Muscle of leg (tissue), 11 donors: Measurements from ENCODE around the gene TRMT2A. TPM values are rescaled to one million over a fixed set of nuclear protein-coding genes. Genes with fewer than 3 reads are reported as not detected.

ENCODE experiments used
- DNase-seq: peaks from one replicate; pipeline ENCODE4 v3.0.0; 2013
- H3K27ac ChIP-seq: one replicate; pipeline ENCODE4 v1.5.1; 2013; ENCODE audit warnings: mild to moderate bottlenecking, low read length, control low read depth
- H3K27me3 ChIP-seq: one replicate; pipeline ENCODE4 v1.6.1; 2013; ENCODE audit warnings: low read length; ENCODE audit not compliant: control insufficient read depth, insufficient read depth
- H3K36me3 ChIP-seq: one replicate; pipeline ENCODE4 v1.6.1; 2013; ENCODE audit warnings: low read length; ENCODE audit not compliant: control insufficient read depth, insufficient read depth
- H3K4me1 ChIP-seq: one replicate; pipeline ENCODE4 v1.6.1; 2013; ENCODE audit warnings: low read length; ENCODE audit not compliant: control insufficient read depth, insufficient read depth
- H3K4me3 ChIP-seq: one replicate; pipeline ENCODE4 v1.5.1; 2013; ENCODE audit warnings: low read length, control low read depth
- H3K9me3 ChIP-seq: replicated peaks from 2 replicates; pipeline ENCODE4 v1.6.1; 2013; ENCODE audit warnings: low read depth, low read length; ENCODE audit not compliant: control insufficient read depth
- WGBS: methylation state at CpG from one replicate; pipeline ENCODE4 v1.1.5; 2013; ENCODE audit warnings: missing lambda C conversion rate; ENCODE audit not compliant: insufficient coverage; 5-methylcytosine and 5-hydroxymethylcytosine counted together
- polyA plus RNA-seq, 8 donors: library from polyadenylated mRNA; unstranded; fragments of 120-200 nt; gene quantifications; one replicate each; pipeline versions ENCODE4 v1.2.1 to v1.2.3, GENCODE V29; 2013; ENCODE audit warnings: inconsistent platforms in 1 of 8, low replicate concordance in 1 of 8; ENCODE audit not compliant: insufficient read length in 8 of 8, insufficient read depth in 1 of 8
- total RNA-seq: library from RNA; stranded (reverse); fragments of 120-200 nt; gene quantifications from one replicate; pipeline ENCODE4 v1.2.4, GENCODE V29; 2013

TRMT2A gene
- total and polyA plus RNA-seq, 9 donors: 32.2 to 54.6 (median 45.8) TPM

DNA sequence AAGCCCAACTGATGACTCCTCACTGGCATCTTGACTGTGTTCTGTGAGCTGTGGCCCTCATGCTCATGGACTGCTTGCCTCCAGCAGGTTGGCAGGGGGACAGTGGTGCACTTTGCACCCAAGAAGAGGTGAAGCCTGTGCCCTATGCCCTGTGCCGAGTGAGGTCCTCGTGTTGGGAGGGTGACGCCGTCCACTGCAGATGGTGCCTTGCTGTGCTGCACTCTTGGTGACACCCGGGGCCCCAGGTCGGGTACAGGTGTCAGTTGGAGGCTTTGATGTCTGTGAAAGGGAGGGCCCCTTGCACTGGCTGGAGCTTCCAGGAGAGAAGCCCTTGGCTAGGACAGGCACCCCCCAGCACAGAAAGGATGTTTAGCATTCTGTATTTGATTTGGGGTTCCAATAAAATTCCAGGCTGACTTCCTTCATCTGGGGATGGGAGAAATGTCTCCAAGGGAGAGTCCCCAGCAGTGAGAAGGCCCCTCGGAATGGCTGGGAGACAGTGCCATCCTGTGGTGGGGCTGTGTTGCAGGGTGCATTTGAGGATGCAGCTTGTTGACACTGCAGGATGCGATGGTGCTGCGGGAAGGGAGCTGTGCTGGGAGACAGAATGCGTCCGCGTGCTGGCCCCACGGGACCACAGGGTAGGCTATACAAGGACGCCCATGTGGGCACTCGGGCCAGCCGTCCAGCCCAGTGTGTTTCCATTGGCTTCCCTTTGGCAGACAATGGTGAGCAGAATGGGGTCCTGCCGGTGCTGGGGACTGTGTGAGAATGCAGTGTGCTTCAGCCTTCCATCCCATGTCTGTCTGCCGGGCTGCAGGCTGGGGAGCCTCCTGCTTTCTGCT, 12.1 kb upstream of the TRMT2A start:
- H3K4me3 ChIP-seq: no peak overlapping the region
- no peak overlapping the region for H3K27ac ChIP-seq
- no peaks in the 10 kb centered on the region for H3K9me3 ChIP-seq
- H3K4me1 ChIP-seq: peaks cover 23% of the 10 kb centered on the region
- 32% methylated on average over 17 of the region's 18 CpGs for WGBS
- H3K27me3 ChIP-seq: no peaks in the 10 kb centered on the region
- peaks cover 32% of the 10 kb centered on the region for H3K36me3 ChIP-seq
- no peak for DNase-seq

- Histone ChIP-seq H3K9me3 (no peaks in the 10 kb centered on the region), H3K4me3 (no peak overlapping the region), H3K27me3 (no peaks in the 10 kb centered on the region), H3K27ac (no peak overlapping the region), H3K4me1 (peaks cover 17% of the 10 kb centered on the region), H3K36me3 (peaks cover 37% of the 10 kb centered on the region)
- WGBS: 80% methylated on average over 1 of the region's 2 CpGs
- no peak for DNase-seq
Observed at GRCh38 chr22:20128619-20128901, 11.5 kb upstream of the TRMT2A start.

DNA sequence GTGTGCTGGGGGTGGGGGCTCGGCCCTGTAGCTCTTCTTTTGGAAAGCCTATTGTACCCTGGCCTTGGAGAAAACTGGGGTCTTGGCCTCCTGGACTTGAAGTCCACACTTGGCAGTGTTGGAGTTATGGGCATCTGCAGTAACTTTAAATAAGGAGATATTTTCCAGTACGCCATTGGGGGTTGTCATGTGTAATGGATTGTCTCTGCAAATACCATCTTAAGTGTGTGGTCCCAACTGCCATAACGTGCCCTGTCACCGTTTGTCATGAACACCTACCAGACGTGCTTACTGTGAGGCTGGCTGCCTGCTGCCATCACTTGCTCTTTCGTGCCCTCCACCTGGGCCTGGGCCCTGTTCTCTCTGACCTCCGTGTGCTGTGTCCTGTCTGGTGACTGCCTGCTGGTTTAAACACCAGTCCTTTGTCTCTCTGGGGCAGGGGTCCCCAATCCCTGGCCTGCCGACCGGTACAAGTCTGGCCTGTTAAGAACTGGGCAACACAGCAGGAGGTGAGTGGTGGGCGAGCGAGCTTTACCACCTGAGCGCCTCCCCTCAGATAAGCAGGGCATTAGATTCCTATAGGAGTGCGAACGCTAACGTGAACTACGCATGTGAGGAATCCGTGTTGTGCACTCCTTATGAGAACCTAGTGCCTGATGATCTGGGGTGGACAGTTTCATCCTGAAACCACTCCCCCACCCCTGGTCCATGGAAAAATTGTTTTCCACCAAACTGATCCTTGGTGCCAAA, 11.0 kb upstream of the TRMT2A start:
- Histone ChIP-seq H3K4me1 (peaks cover 14% of the 10 kb centered on the region), H3K27me3 (no peaks in the 10 kb centered on the region), H3K27ac (no peak overlapping the region), H3K36me3 (peaks cover 40% of the 10 kb centered on the region), H3K4me3 (no peak overlapping the region), H3K9me3 (no peaks in the 10 kb centered on the region)
- no peak for DNase-seq
- 63% methylated on average over 11 of the region's 17 CpGs for WGBS

DNA sequence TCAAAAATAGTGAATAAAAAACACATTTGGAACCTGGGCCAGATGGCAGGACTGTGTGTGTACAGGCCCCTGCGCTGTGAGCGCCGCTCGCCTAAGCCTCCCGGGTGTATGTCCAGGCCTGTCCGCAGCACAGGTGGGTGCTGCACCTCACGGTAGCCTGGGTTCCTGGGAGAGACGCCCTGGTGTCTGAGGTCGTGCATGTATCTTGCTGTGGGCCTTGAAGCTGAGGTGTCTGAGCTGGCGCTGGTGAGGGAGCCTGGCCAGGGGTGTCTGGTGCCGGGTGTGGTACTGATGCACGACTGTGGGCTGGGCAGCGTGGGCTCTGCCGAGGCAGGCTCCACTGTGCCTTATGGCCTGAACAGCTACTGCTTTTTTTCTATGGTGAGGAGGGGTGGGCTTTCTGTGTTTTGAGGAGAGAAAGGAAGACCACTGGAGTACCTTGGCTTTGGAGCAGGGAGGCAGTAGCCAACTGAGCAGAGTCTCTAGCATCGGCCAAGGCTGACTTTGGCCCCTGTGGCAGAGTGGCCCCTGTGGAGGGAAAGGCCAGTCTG, 10.4 kb upstream of the TRMT2A start:
- 76% methylated on average over 15 of the region's 15 CpGs for whole genome bisulfite sequencing
- H3K36me3 ChIP-seq: peaks cover 41% of the 10 kb centered on the region
- no peak for DNase-seq

GRCh38 chr22:20126284-20127029, 9.4 kb upstream of the TRMT2A start:
- Histone ChIP-seq H3K36me3 (peaks cover 50% of the 10 kb centered on the region), H3K27ac (no peak overlapping the region), H3K27me3 (no peaks in the 10 kb centered on the region), H3K9me3 (no peaks in the 10 kb centered on the region), H3K4me3 (no peak overlapping the region), H3K4me1 (peaks cover 4% of the 10 kb centered on the region)
- DNase-seq: no peak
- WGBS: 75% methylated on average over 14 of the region's 19 CpGs

More for the DNA sequence above, 10.4 kb upstream of the TRMT2A start:
- Histone ChIP-seq H3K27me3 (no peaks in the 10 kb centered on the region), H3K4me3 (no peak overlapping the region), H3K27ac (no peak overlapping the region), H3K9me3 (no peaks in the 10 kb centered on the region), H3K4me1 (peaks cover 7% of the 10 kb centered on the region)

GRCh38 chr22:20125201-20126174, 8.5 kb upstream of the TRMT2A start:
- H3K4me3 ChIP-seq: no peak overlapping the region
- DNase-seq: no peak
- peaks cover 58% of the 10 kb centered on the region for H3K36me3 ChIP-seq
- 89% methylated on average over 18 of the region's 32 CpGs for WGBS
- H3K4me1 ChIP-seq: no peaks in the 10 kb centered on the region
- no peaks in the 10 kb centered on the region for H3K27me3 ChIP-seq
- no peak overlapping the region for H3K27ac ChIP-seq
- no peaks in the 10 kb centered on the region for H3K9me3 ChIP-seq

DNA sequence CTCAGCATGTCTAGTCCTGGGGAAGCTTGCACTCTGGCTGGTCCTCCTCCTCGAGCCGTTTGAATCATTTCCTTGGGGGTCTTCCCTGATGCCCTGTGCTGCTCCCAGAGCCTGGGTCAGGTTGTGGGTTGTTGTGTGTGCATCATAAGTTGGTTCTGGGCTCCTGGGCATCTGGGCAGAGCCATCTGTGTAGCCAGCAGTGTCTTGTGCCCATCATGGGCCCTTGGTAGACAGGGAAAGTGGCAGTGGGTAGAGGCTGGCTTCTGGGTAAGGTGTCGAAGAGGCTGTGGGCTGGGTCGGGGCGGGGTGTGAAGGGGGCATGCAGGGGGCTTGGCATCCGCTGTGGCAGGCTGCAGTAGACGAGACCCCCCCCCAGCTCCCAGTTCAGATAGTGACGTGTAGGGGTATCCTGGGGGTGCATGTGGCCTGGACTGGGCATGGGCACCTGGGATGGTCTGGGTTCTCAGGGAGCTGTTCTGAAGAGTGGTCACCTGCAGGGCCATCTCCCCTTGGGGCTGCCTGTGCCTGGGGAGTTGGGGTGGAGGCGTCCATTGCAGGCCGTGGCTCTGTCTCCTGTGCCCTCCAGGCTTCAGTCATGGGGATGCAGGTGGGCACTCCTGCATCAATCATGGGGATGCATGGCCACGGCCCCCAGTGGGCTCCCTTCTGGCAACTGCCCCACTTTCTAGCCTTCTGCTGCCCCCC, 7.2 kb upstream of the TRMT2A start:
- peaks cover 71% of the 10 kb centered on the region for H3K36me3 ChIP-seq
- 67% methylated on average over 3 of the region's 11 CpGs for WGBS
- no peaks in the 10 kb centered on the region for H3K27me3 ChIP-seq

DNA sequence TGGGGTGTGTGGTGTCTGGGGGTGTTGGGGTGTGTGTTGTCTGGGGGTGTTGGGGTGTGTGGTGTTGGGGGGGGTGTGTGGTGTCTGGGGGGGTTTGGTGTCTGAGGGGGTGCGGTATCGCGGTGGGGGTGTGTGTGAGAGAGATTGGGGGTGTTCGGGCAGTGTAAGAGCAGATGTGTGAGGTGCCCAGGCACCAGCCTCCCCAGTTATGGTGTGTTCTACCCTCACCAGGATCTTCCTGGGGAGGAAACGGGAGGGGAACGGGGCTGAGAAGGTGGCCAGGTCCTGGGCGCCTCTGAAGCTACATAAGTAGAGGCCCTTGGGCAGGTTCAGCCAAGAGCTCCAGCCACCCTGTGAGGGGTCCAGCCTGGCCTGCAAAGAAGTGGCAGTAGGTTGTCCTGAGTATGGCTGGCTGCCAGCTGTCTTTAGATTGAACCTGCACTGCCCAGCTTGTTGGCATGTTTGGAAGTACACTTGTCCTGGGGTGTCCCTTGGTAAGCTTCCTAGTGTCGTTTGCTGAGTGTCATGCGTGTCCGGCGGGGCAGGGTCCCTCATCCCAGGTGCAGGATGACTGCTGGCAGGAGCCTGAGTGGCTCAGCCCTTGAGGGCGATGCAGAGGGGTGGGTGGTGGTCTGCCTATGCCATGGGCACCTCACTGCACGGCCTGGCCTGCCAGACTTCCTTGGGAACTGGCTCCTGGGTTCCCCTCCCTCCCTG, 6.5 kb upstream of the TRMT2A start:
- Histone ChIP-seq H3K27me3 (no peaks in the 10 kb centered on the region), H3K9me3 (no peaks in the 10 kb centered on the region), H3K4me3 (no peak overlapping the region), H3K36me3 (peaks cover 76% of the 10 kb centered on the region), H3K4me1 (peaks cover 5% of the 10 kb centered on the region), H3K27ac (no peak overlapping the region)
- no peak for DNase-seq
- 88% methylated on average over 10 of the region's 13 CpGs for WGBS

More for the DNA sequence above, 7.2 kb upstream of the TRMT2A start:
- H3K9me3 ChIP-seq: no peaks in the 10 kb centered on the region
- H3K4me1 ChIP-seq: peaks cover under 1% of the 10 kb centered on the region
- H3K4me3 ChIP-seq: no peak overlapping the region
- DNase-seq: no peak
- H3K27ac ChIP-seq: no peak overlapping the region
